Measurements from ENCODE around the gene PTPRK.

Gene PTPRK

GRCh38 chr6:128209771-128210170 is 310.6 kb downstream of the PTPRK start:
- ChIA-PET POLR2A (no interaction called here), CTCF (no interaction called here)
- TF ChIP-seq SP1 (IDR thresholded peaks at IDR 0.05) (no peak), L3MBTL2 (conservative IDR thresholded peaks at IDR 0.05) (no peak), HDGF (IDR thresholded peaks at IDR 0.05; ENCODE audit: borderline replicate concordance) (no peak), SUZ12 (IDR thresholded peaks at IDR 0.05) (no peak), BHLHE40 (IDR thresholded peaks at IDR 0.05; ENCODE audit: borderline replicate concordance) (no peak), ELF4 (IDR thresholded peaks at IDR 0.05) (no peak), ZNF384 (IDR thresholded peaks at IDR 0.05) (no peak), NFRKB (IDR thresholded peaks at IDR 0.05) (no peak)
- no peak for DNase-seq (ENCODE audit: extremely low spot score)

GRCh38 chr6:128208851-128209580 is 311.4 kb downstream of the PTPRK start:
- TF ChIP-seq ARNT (IDR thresholded peaks at IDR 0.05) (no peak), HDGF (IDR thresholded peaks at IDR 0.05; ENCODE audit: borderline replicate concordance) (no peak), NFRKB (IDR thresholded peaks at IDR 0.05) (no peak), TARDBP (IDR thresholded peaks at IDR 0.05) (no peak), BHLHE40 (IDR thresholded peaks at IDR 0.05; ENCODE audit: borderline replicate concordance) (no peak), SP1 (IDR thresholded peaks at IDR 0.05) (no peak), L3MBTL2 (conservative IDR thresholded peaks at IDR 0.05) (no peak), FOXK2 (IDR thresholded peaks at IDR 0.05) (no peak), CTBP1 (IDR thresholded peaks at IDR 0.05; ENCODE audit: borderline replicate concordance) (no peak)
- ChIA-PET CTCF (no interaction called here), POLR2A (no interaction called here)

GRCh38 chr6:128208078-128208477 is 312.3 kb downstream of the PTPRK start:
- CTCF ChIA-PET: interaction anchor here (0.7 kb wide), 1 partner anchor 60 kb away, joined by 3 read pairs; no protein-coding TSS in a partner anchor
- POLR2A ChIA-PET: no interaction called here
- no peak for DNase-seq (ENCODE audit: extremely low spot score)
- TF ChIP-seq SP1 (IDR thresholded peaks at IDR 0.05): no peak
- TF ChIP-seq ZNF384 (IDR thresholded peaks at IDR 0.05): peak; percentile 56; the same call in 1 of the 2 replicates

More at GRCh38 chr6:128208851-128209580, 311.4 kb downstream of the PTPRK start:
- no peak for DNase-seq (ENCODE audit: extremely low spot score)

GRCh38 chr6:128206610-128207426 is 313.6 kb downstream of the PTPRK start:
- no peak for DNase-seq (ENCODE audit: extremely low spot score)
- TF ChIP-seq L3MBTL2 (conservative IDR thresholded peaks at IDR 0.05) (no peak), SP1 (IDR thresholded peaks at IDR 0.05) (no peak), PKNOX1 (IDR thresholded peaks at IDR 0.05) (peak; percentile 72), FOXM1 (IDR thresholded peaks at IDR 0.05; ENCODE audit: borderline replicate concordance) (no peak)
- CTCF ChIA-PET: no interaction called here
- POLR2A ChIA-PET: no interaction called here

GRCh38 chr6:128204616-128205015 is 315.8 kb downstream of the PTPRK start:
- CTCF ChIA-PET: no interaction called here
- TF ChIP-seq CTBP1 (IDR thresholded peaks at IDR 0.05; ENCODE audit: borderline replicate concordance) (no peak), LEF1 (IDR thresholded peaks at IDR 0.05; ENCODE audit: borderline replicate concordance) (no peak), FOXK2 (IDR thresholded peaks at IDR 0.05) (no peak), PKNOX1 (IDR thresholded peaks at IDR 0.05) (no peak), FOXM1 (IDR thresholded peaks at IDR 0.05; ENCODE audit: borderline replicate concordance) (no peak), BHLHE40 (IDR thresholded peaks at IDR 0.05; ENCODE audit: borderline replicate concordance) (no peak), SUZ12 (IDR thresholded peaks at IDR 0.05) (no peak), TARDBP (IDR thresholded peaks at IDR 0.05) (no peak), ARNT (IDR thresholded peaks at IDR 0.05) (no peak), NFRKB (IDR thresholded peaks at IDR 0.05) (no peak), L3MBTL2 (conservative IDR thresholded peaks at IDR 0.05) (no peak), SP1 (IDR thresholded peaks at IDR 0.05) (no peak), ELF4 (IDR thresholded peaks at IDR 0.05) (no peak), ZNF384 (IDR thresholded peaks at IDR 0.05) (no peak), HDGF (IDR thresholded peaks at IDR 0.05; ENCODE audit: borderline replicate concordance) (no peak), FOXA1 (IDR thresholded peaks at IDR 0.05) (no peak)
- POLR2A ChIA-PET: no interaction called here
- no peak for DNase-seq (ENCODE audit: extremely low spot score)

- TF ChIP-seq HDGF (IDR thresholded peaks at IDR 0.05; ENCODE audit: borderline replicate concordance) (no peak), NFRKB (IDR thresholded peaks at IDR 0.05) (no peak), FOXK2 (IDR thresholded peaks at IDR 0.05) (no peak), FOXM1 (IDR thresholded peaks at IDR 0.05; ENCODE audit: borderline replicate concordance) (no peak), BHLHE40 (IDR thresholded peaks at IDR 0.05; ENCODE audit: borderline replicate concordance) (no peak), PKNOX1 (IDR thresholded peaks at IDR 0.05) (no peak), ZNF384 (IDR thresholded peaks at IDR 0.05) (no peak), ARNT (IDR thresholded peaks at IDR 0.05) (no peak), FOXA1 (IDR thresholded peaks at IDR 0.05) (no peak)
- CTCF ChIA-PET: no interaction called here
- POLR2A ChIA-PET: no interaction called here
- no peak for DNase-seq (ENCODE audit: extremely low spot score)
Observed at GRCh38 chr6:128202169-128202765, 318.1 kb downstream of the PTPRK start.

All from HEK293T (cell line).